Naive thymus-derived CD4-positive, alpha-beta T cell (primary cell): ENCODE results near the gene DCST1. TPM values are rescaled to one million over a fixed set of nuclear protein-coding genes. Genes with fewer than 3 reads are reported as not detected.
A peak's percentile ranks its signal among the peaks of the same experiment; 100 is the strongest.

Source experiments
- ATAC-seq: fragments of 150-1000 bp; cut with Tn5 transposase; 2 replicates; pipeline ENCODE4 v1.10.0; 2021; ENCODE audit warnings: mild to moderate bottlenecking, moderate library complexity
- CTCF ChIA-PET: fragments of 350-600 bp; sonication (Branson Sonifier 250); formaldehyde crosslinking; loops from one replicate; lab custom pipeline; 2021; ENCODE audit warnings: antibody characterized with exemption; lab: Charles Lee
- POLR2A ChIA-PET: fragments of 350-600 bp; sonication (Branson Sonifier 250); formaldehyde crosslinking; loops from one replicate; lab custom pipeline; 2021; ENCODE audit warnings: antibody characterized with exemption, inconsistent platforms; lab: Charles Lee
- DNase-seq, 9 donors: peaks; one replicate each; pipeline versions ENCODE4 v3.0.0 to v3.0.0-alpha.2; 2020 to 2022; ENCODE audit warnings: mixed read lengths in 1 of 9
- H3K27ac ChIP-seq: one replicate; pipeline ENCODE4 v1.7.0; 2013; ENCODE audit warnings: mild to moderate bottlenecking, low read depth, low read length, moderate library complexity
- H3K27me3 ChIP-seq, 2 donors: one replicate each; pipeline ENCODE4 v1.7.0; 2013; ENCODE audit warnings: low read length in 2 of 2, mild to moderate bottlenecking in 2 of 2, moderate library complexity in 2 of 2; ENCODE audit not compliant: control insufficient read depth in 2 of 2, insufficient read depth in 2 of 2
- H3K36me3 ChIP-seq, 3 experiments: 1 replicate in 2 of 3; 2 replicates in 1 of 3; pipeline ENCODE4 v1.7.0; 2013; ENCODE audit warnings: low read length in 3 of 3, mild to moderate bottlenecking in 3 of 3, moderate library complexity in 1 of 3; ENCODE audit not compliant: insufficient read depth in 3 of 3, control insufficient read depth in 2 of 3
- H3K4me1 ChIP-seq, 2 donors: one replicate each; pipeline ENCODE4 v1.7.0; 2013; ENCODE audit warnings: low read length in 2 of 2, mild to moderate bottlenecking in 2 of 2, moderate library complexity in 1 of 2; ENCODE audit not compliant: control insufficient read depth in 2 of 2, insufficient read depth in 2 of 2
- H3K4me3 ChIP-seq: 2 replicates; pipeline ENCODE4 v1.7.0; 2013; ENCODE audit warnings: mild to moderate bottlenecking, low read length
- H3K9me3 ChIP-seq, 3 experiments: 1 replicate in 2 of 3; 2 replicates in 1 of 3; pipeline ENCODE4 v1.7.0; 2013; ENCODE audit warnings: low read length in 3 of 3; ENCODE audit not compliant: control insufficient read depth in 2 of 3
- H3K27ac Mint-ChIP-seq, 9 donors: one replicate each; pipeline ENCODE4 v1.8.0; 2020 to 2022; ENCODE audit warnings: mixed read lengths in 9 of 9, mild to moderate bottlenecking in 8 of 9, moderate library complexity in 5 of 9, inconsistent platforms in 2 of 9
- H3K27me3 Mint-ChIP-seq, 5 donors: one replicate each; pipeline ENCODE4 v1.8.0; 2021 to 2022; ENCODE audit warnings: mixed read lengths in 5 of 5, mild to moderate bottlenecking in 1 of 5
- H3K36me3 Mint-ChIP-seq, 5 donors: one replicate each; pipeline ENCODE4 v1.8.0; 2020 to 2022; ENCODE audit warnings: mixed read lengths in 5 of 5, mild to moderate bottlenecking in 3 of 5, inconsistent platforms in 1 of 5
- H3K4me1 Mint-ChIP-seq, 7 donors: one replicate each; pipeline ENCODE4 v1.8.0; 2020 to 2022; ENCODE audit warnings: mixed read lengths in 7 of 7, mild to moderate bottlenecking in 3 of 7, inconsistent platforms in 1 of 7
- H3K4me3 Mint-ChIP-seq, 10 donors: one replicate each; pipeline ENCODE4 v1.8.0; 2020 to 2022; ENCODE audit warnings: mild to moderate bottlenecking in 10 of 10, mixed read lengths in 10 of 10, moderate library complexity in 6 of 10, inconsistent platforms in 2 of 10
- H3K9me3 Mint-ChIP-seq, 11 donors: one replicate each; pipeline ENCODE4 v1.8.0; 2020 to 2022; ENCODE audit warnings: mixed read lengths in 11 of 11, mild to moderate bottlenecking in 4 of 11, inconsistent platforms in 1 of 11, moderate library complexity in 1 of 11
- intact Hi-C, 2 donors: fragments of 100-400 bp; cut with micrococcal nuclease; formaldehyde crosslinking; loops; one replicate each; pipeline ENCODE4 v1.15.1; 2023
- polyA plus RNA-seq, 2 donors: library from polyadenylated mRNA; unstranded; fragments of 300-500 nt; fragmentation: Illumina TruSeq; gene quantifications; one replicate each; pipeline ENCODE4 v1.2.3, GENCODE V29; 2021
- total RNA-seq, 6 experiments: library from RNA in 5 of 6; stranded (reverse) in 5 of 6; gene quantifications; 1 replicate in 5 of 6; 2 replicates in 1 of 6; pipeline ENCODE4 v1.2.3 and lab custom pipeline; 2021 to 2026

DCST1 gene
- total and polyA plus RNA-seq, 7 experiments from 2014 or later = 0.19 to 0.78 (median 0.42) TPM; not detected in 4

- peaks cover 33 to 79% (median 63%) of the 10 kb centered on the region in 7 donors for H3K4me1 Mint-ChIP-seq
- ChIA-PET CTCF (interaction anchor here (1.2 to 13.9 kb wide), 2 partner anchors 13 to 75 kb away, joined by 3 to 291 read pairs; partner anchors contain the start of genes LENEP, PMVK and ZBTB7B), POLR2A (interaction anchor here (0.6 to 13.8 kb wide), 6 partner anchors 10 to 57 kb away, joined by 4 to 270 read pairs (median 22); partner anchors contain the start of genes CKS1B, FLAD1, LENEP and PBXIP1)
- Histone ChIP-seq H3K9me3 (no peaks in the 10 kb centered on the region), H3K27me3 (no peaks in the 10 kb centered on the region), H3K27ac (peak overlapping the region; percentile 83), H3K36me3 (peaks cover 0 to 29% (median 0%) of the 10 kb centered on the region in 3 experiments), H3K4me3 (peak overlapping the region; percentile 72), H3K4me1 (peaks cover 59 to 71% of the 10 kb centered on the region in 2 donors)
- peak overlapping the region; percentile 40 to 98 (median 90) for H3K27ac Mint-ChIP-seq
- ATAC-seq (no peak), DNase-seq (no peak)
- peak overlapping the region; percentile 73 to 99 (median 98) for H3K4me3 Mint-ChIP-seq
- no peaks in the 10 kb centered on the region for H3K9me3 Mint-ChIP-seq
- intact Hi-C loops = no loop called here
- peaks cover 0 to 46% (median 4%) of the 10 kb centered on the region in 5 donors for H3K36me3 Mint-ChIP-seq
- no peaks in the 10 kb centered on the region for H3K27me3 Mint-ChIP-seq
Observed at GRCh38 chr1:155011004-155011416, 22.6 kb upstream of the DCST1 start.

DNA sequence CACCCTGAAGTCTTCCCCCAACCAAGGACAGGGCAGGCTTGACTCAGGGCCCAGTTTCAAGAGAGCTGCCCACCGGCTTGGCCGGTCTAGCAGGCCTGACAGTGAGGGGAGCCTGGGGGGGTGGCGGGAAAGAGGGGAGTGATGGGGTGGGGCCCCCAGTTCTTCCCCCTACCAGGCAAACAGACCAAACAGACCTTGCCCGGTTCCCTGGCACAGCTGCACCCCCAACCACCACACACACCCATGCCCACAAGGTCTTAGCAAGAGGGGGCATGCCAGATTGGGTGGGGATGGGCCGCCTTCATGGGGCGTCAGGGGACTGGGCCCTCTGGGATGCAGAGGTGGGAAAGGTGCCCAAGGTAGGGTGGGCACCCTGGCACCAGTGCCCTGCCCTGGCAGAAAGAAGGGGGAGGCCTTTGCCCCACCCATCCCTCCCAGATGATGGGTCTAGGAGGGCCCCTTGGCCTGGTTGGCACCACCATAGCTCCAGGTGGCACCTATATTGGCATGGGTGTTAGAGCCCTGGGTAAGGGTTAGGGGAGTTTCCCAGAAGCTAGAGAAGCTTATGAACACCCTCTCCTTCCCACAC, 22.1 kb upstream of the DCST1 start:
- Mint-ChIP-seq H3K4me3 (peak overlapping the region; percentile 73 to 99 (median 98)), H3K27me3 (no peaks in the 10 kb centered on the region), H3K9me3 (no peaks in the 10 kb centered on the region), H3K27ac (peak overlapping the region; percentile 40 to 98 (median 95)), H3K4me1 (peaks cover 33 to 79% (median 63%) of the 10 kb centered on the region in 7 donors), H3K36me3 (peaks cover 0 to 45% (median 4%) of the 10 kb centered on the region in 5 donors)
- peaks cover 0 to 29% (median 0%) of the 10 kb centered on the region in 3 experiments for H3K36me3 ChIP-seq
- intact Hi-C loops = no loop called here
- peak overlapping the region; percentile 83 for H3K27ac ChIP-seq
- ATAC-seq = peak; percentile 23
- no peaks in the 10 kb centered on the region for H3K9me3 ChIP-seq
- H3K27me3 ChIP-seq = no peaks in the 10 kb centered on the region
- H3K4me1 ChIP-seq = peaks cover 59 to 71% of the 10 kb centered on the region in 2 donors
- POLR2A ChIA-PET = interaction anchor here (1.4 to 13.8 kb wide), 4 partner anchors 11 to 57 kb away, joined by 8 to 270 read pairs (median 86); partner anchors contain the start of genes CKS1B, FLAD1, LENEP and PBXIP1
- CTCF ChIA-PET = interaction anchor here (1.0 to 13.9 kb wide), 6 partner anchors 11 to 75 kb away, joined by 3 to 291 read pairs (median 5); partner anchors contain the start of genes ADAM15, CKS1B, LENEP and PMVK
- no peak for DNase-seq
- H3K4me3 ChIP-seq = peak overlapping the region; percentile 72

- H3K27ac ChIP-seq = peak overlapping the region; percentile 83
- Mint-ChIP-seq H3K4me3 (peak overlapping the region; percentile 75 to 99 (median 90)), H3K4me1 (peaks cover 30 to 78% (median 63%) of the 10 kb centered on the region in 7 donors), H3K36me3 (peaks cover 0 to 46% (median 4%) of the 10 kb centered on the region in 5 donors), H3K27me3 (no peaks in the 10 kb centered on the region), H3K9me3 (no peaks in the 10 kb centered on the region), H3K27ac (peak overlapping the region; percentile 80 to 98 (median 95))
- intact Hi-C loops = no loop called here
- H3K9me3 ChIP-seq = no peaks in the 10 kb centered on the region
- peaks cover 0 to 29% (median 0%) of the 10 kb centered on the region in 3 experiments for H3K36me3 ChIP-seq
- peak overlapping the region; percentile 38 for H3K4me3 ChIP-seq
- no peaks in the 10 kb centered on the region for H3K27me3 ChIP-seq
- DNase-seq (peak in 1 of 9 donors; percentile 56), ATAC-seq (peak; percentile 7)
- POLR2A ChIA-PET = interaction anchor here (0.5 to 13.8 kb wide), 10 partner anchors 10 to 76 kb away, joined by 3 to 270 read pairs (median 8); partner anchors contain the start of genes CKS1B, FLAD1, LENEP and PBXIP1
- H3K4me1 ChIP-seq = peaks cover 56 to 71% of the 10 kb centered on the region in 2 donors
- CTCF ChIA-PET = interaction anchor here (1.0 to 13.9 kb wide), 6 partner anchors 11 to 73 kb away, joined by 3 to 291 read pairs (median 6); partner anchors contain the start of genes ADAM15, CKS1B, LENEP and PYGO2
Observed at GRCh38 chr1:155012026-155012546, 21.5 kb upstream of the DCST1 start.

GRCh38 chr1:155012776-155013602, 20.6 kb upstream of the DCST1 start:
- no peaks in the 10 kb centered on the region for H3K27me3 Mint-ChIP-seq
- H3K27me3 ChIP-seq = no peaks in the 10 kb centered on the region
- peaks cover 0 to 29% (median 0%) of the 10 kb centered on the region in 3 experiments for H3K36me3 ChIP-seq
- CTCF ChIA-PET = interaction anchor here (1.0 to 13.9 kb wide), 7 partner anchors 10 to 72 kb away, joined by 3 to 291 read pairs (median 6); partner anchors contain the start of genes ADAM15, CKS1B, LENEP and PBXIP1
- POLR2A ChIA-PET = interaction anchor here (0.5 to 13.8 kb wide), 13 partner anchors 9 to 122 kb away, joined by 3 to 270 read pairs (median 5); partner anchors contain the start of genes ADAM15, CKS1B, FLAD1 and LENEP
- peak overlapping the region; percentile 80 to 98 (median 95) for H3K27ac Mint-ChIP-seq
- intact Hi-C loops = no loop called here
- peaks cover 0 to 46% (median 4%) of the 10 kb centered on the region in 5 donors for H3K36me3 Mint-ChIP-seq
- peak overlapping the region; percentile 38 for H3K4me3 ChIP-seq
- DNase-seq (no peak), ATAC-seq (no peak)
- H3K4me1 ChIP-seq = peaks cover 54 to 72% of the 10 kb centered on the region in 2 donors
- H3K4me1 Mint-ChIP-seq = peaks cover 30 to 81% (median 62%) of the 10 kb centered on the region in 7 donors
- no peaks in the 10 kb centered on the region for H3K9me3 ChIP-seq
- peak overlapping the region; percentile 83 for H3K27ac ChIP-seq
- peak overlapping the region; percentile 75 to 99 (median 90) for H3K4me3 Mint-ChIP-seq
- H3K9me3 Mint-ChIP-seq = no peaks in the 10 kb centered on the region

DNA sequence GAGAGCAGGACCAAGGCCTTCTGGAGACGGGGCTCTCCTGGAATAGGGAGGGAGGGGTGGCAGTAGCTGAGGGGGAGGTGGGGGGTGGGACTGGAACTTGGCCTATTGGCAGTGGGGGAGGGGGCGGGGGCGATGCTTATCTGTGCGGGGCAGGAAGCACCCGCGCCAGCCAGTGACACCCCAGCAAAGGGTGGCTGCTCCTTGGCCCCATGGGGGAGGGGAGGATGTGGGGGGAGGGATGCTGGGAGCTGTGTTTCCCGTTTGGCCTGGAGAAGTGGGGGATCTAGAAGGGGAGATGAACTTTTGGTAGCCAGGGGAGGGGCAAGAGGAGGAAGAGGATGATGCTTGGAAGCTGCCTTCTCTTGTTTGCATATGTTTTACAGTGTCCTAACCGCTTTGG, 20.0 kb upstream of the DCST1 start:
- POLR2A ChIA-PET = interaction anchor here (0.9 to 13.8 kb wide), 10 partner anchors 13 to 121 kb away, joined by 3 to 270 read pairs (median 9); partner anchors contain the start of genes ADAM15, CKS1B, FLAD1 and LENEP
- Mint-ChIP-seq H3K9me3 (no peaks in the 10 kb centered on the region), H3K4me1 (peaks cover 30 to 79% (median 62%) of the 10 kb centered on the region in 7 donors), H3K27me3 (no peaks in the 10 kb centered on the region), H3K4me3 (peak overlapping the region; percentile 75 to 99 (median 90)), H3K36me3 (peaks cover 0 to 45% (median 4%) of the 10 kb centered on the region in 5 donors), H3K27ac (peak overlapping the region; percentile 80 to 98 (median 95))
- Histone ChIP-seq H3K27me3 (no peaks in the 10 kb centered on the region), H3K4me1 (peaks cover 55 to 71% of the 10 kb centered on the region in 2 donors), H3K27ac (peak overlapping the region; percentile 83), H3K4me3 (peak overlapping the region; percentile 27), H3K36me3 (peaks cover 0 to 29% (median 0%) of the 10 kb centered on the region in 3 experiments), H3K9me3 (no peaks in the 10 kb centered on the region)
- intact Hi-C loops = no loop called here
- CTCF ChIA-PET = interaction anchor here (1.6 to 13.9 kb wide), 4 partner anchors 15 to 61 kb away, joined by 6 to 291 read pairs (median 98); partner anchors contain the start of genes CKS1B, LENEP, PBXIP1 and PYGO2
- no peak for ATAC-seq
- peak in 6 of 9 donors; percentile 54 to 63 (median 57) for DNase-seq
